MM.1S (cell line): Measurements from ENCODE around the gene GRB7.
"Not testable (repeated sequence)": the region's sequence is repeated elsewhere in the genome, so short reads cannot be mapped to it uniquely, and the experiment has no call there.

ENCODE experiments used
- EZH2phosphoT487 ChIP-seq: fragments of 300-600 bp; sonication (generic); IDR thresholded peaks from 2 replicates; pipeline ENCODE4 v1.6.1; 2018; ENCODE audit warnings: antibody characterized with exemption, low read length
- TF ChIP-seq, protein P1 (sequence below): fragments of 300-600 bp; sonication (generic); IDR thresholded peaks from 2 replicates; pipeline ENCODE4 v1.5.1; 2016; ENCODE audit warnings: antibody characterized with exemption, low read length, mixed read lengths

DNA sequence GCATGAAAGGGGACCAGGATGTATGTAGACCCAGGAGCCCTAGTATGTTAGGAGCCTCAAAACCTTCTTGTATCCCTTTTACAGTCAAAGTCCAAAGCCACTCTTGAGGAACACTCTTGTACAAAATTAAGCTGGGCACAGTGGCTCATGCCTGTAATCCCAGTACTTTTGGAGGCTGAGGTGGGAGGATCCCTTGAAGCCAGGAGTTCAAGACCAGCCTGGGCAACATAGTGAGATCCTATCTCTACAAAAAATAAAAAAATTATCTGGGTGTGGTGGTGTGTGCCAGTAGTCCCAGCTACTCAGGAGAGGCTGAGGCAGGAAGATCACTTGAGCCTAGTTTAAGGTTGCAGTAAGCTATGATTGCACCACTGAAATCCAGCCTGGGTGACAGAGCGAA lies 11.8 kb upstream of the GRB7 start:
- TF ChIP-seq, protein P1, sequence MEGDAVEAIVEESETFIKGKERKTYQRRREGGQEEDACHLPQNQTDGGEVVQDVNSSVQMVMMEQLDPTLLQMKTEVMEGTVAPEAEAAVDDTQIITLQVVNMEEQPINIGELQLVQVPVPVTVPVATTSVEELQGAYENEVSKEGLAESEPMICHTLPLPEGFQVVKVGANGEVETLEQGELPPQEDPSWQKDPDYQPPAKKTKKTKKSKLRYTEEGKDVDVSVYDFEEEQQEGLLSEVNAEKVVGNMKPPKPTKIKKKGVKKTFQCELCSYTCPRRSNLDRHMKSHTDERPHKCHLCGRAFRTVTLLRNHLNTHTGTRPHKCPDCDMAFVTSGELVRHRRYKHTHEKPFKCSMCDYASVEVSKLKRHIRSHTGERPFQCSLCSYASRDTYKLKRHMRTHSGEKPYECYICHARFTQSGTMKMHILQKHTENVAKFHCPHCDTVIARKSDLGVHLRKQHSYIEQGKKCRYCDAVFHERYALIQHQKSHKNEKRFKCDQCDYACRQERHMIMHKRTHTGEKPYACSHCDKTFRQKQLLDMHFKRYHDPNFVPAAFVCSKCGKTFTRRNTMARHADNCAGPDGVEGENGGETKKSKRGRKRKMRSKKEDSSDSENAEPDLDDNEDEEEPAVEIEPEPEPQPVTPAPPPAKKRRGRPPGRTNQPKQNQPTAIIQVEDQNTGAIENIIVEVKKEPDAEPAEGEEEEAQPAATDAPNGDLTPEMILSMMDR = not testable (repeated sequence)
- TF ChIP-seq EZH2phosphoT487 = not testable (repeated sequence)
